ENCODE data around the gene ISG20L2.

The ISG20L2 gene

DNA sequence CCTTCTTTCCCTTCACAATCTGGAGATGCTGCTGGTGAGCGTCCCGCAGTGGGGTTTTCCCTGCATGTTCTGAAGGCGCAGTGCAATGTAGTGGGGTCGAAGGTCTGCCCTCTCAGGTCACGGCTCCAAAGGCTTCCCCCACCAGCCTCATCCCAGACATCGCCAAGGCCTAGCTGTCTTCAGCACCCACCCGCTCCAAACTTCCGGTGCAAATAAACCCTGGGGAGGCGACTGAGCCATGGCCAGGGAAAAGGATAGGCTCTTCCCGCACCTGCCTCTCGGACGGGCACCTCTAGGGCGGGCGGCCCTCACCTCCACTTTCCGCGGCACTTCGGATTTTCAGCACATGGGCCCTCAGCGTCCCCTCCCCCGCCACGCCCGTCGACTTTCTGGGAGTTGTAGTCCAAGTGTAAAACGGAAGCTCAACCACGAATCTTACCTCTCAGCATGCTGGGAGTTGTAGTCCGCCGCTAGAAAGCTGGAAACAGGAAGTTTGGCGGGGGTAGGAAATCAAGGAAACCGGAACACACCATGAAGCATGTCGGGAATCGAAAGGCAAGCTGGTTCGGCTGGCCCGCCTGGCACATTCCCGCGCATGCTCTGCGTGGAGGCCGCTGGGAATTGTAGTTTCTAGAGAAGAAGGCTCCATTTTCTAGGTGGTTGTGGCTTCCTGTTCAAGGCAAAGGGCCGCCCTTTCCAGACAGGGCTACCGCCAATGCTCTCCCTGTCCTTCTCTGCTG, 12.3 kb upstream of the ISG20L2 start, which contains the start of gene MRPL24:
Gene MRPL24 (minus strand): TSS at position 348 of the 740 bp plus-strand sequence. CDS start 2,384 bp downstream, outside the sequence.
- peak; percentile 96 for DNase-seq (ENCODE audit: low spot score)

DNA sequence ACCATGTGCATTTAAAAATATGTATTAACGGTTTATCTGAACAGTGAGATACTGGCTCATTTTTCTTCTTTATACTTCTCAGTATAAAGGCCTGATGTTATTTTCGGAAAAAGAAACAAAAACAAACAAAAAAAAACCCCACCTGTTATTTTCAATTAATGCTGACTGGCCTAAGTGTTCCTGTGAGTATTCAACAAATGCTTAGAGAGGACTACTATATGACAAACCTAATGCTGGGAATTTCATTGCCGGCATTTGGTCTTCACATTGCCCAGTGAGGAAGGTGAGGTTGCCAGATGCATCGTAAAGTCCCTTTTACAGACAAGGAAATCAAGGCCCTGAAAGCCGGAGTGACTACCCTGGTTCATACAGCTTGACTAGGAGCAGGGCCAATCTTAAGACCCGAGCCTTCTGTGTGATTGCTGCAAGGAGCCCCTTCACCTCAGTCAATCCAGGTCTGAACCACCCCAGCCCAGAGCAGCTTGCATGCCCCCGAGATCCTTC, 11.7 kb upstream of the ISG20L2 start:
- DNase-seq (ENCODE audit: low spot score), result no peak

DNA sequence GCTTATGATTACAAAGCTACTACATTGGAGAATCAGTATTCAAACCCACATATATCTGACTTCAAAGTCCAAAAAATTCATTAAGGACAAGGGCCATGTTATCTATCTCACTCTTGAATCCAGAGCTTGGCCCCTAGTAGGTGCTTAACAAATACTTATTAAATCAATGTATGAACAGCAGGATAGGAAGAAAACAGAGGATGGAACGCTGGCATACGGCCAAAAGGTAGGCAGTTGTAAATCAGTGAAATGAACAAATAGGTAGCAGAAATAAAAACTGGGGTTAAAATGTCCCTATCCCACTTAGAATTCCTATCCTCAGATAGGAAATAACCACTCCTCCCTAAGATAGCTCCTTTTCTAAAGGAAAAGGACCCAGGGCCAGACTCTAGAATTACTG, 10.3 kb upstream of the ISG20L2 start:
- DNase-seq (ENCODE audit: low spot score), result no peak

DNA sequence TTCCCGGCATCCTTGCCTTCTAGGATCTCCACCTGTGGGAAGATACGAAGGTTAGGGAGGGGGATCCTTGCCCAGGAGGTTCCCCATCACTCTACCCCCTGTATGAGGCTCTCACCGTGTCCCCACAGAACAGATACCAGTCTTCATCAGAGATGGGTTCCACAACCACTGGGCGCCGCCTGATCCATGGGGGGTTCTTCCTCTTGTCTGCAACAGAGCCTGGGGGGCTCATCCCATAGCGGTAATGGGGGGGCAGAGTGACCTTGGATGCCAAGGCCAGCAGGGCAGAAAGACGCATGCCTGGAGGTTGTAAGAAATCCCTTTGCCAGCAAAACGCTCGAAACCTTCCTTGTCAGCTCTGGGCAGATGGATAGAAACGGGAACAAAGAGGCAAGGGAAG, 9.8 kb upstream of the ISG20L2 start:
- no peak for DNase-seq (ENCODE audit: low spot score)

DNA sequence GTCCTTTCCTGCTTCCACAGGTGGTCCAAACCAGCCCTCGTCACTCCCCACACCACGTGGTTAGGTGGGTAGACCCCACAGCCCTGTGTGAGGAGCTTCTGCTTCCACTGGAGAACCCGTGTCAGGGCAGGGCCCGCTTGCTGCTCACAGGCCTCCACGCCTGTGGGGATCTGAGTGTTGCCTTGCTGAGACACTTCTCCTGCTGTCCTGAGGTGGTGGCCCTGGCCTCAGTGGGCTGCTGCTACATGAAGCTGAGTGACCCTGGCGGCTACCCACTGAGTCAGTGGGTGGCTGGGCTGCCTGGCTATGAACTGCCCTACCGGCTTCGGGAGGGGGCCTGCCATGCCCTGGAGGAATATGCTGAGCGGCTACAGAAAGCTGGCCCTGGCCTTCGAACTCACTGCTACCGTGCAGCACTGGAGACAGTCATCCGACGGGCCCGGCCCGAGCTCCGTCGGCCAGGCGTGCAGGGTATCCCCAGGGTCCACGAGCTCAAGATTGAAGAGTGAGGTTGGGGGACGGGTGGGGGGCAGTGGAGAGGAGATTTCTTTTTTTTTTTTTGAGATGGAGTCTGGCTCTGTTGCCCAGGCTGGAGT, 5.5 kb upstream of the ISG20L2 start:
- DNase-seq (ENCODE audit: low spot score), result no peak

DNA sequence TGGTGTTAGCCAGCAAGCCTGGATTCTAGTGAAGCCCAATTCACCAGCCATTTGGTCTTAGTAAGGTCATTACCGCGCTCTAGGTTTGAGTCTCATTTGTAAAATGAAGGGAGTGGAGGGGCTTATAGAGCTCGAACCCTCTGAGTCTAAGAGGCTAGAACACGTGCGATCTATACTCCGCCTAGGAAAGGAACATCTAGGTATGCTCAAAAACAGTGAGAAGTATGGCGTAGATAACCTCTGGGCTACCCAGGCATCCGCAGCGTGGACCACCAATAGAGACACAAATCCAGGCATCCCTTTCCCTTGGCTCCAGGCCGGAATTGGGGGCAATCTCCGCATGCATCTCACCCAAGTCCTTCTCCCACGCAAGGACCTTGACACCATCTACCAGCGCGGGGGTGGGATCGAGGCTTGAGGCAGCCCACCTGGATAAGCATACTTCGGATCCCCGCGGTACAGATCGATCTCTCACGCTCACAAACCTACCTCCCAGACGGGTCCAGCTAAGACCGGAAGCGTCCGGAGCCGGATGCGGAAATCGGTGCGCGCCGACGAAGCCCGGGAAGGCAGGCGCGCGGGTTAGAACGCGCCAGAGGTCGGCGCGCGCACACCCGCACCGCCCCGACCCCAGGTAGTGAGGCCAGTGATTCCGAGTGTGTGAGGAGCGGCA, 504 bp downstream of the ISG20L2 start, which contains the start of gene METTL25B:
Gene METTL25B (plus strand): TSS at position 544 of the 673 bp plus-strand sequence. CDS start 636 bp downstream, outside the sequence.
- DNase-seq (ENCODE audit: low spot score), result peak; percentile 89

DNA sequence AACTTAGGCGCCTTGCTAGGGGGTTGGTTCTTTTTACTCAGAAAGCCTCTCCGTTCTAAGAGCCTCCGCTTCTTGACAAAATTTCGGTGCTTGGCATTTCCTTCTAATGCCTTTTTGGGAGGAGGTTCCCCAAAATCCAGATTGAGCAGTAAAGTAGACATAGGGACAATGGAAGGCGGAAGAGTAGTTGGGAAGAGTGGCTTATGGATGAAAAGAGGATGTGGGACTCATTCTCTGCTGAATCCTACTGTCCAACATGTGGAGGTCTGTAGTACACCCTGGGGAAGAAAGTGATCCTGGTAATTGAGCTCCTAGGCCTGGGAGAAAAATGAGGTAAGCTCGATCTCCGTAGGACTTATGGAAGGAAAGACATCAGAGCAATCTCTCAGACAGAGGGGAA, 1.1 kb downstream of the ISG20L2 start:
- DNase-seq (ENCODE audit: low spot score), result no peak

DNA sequence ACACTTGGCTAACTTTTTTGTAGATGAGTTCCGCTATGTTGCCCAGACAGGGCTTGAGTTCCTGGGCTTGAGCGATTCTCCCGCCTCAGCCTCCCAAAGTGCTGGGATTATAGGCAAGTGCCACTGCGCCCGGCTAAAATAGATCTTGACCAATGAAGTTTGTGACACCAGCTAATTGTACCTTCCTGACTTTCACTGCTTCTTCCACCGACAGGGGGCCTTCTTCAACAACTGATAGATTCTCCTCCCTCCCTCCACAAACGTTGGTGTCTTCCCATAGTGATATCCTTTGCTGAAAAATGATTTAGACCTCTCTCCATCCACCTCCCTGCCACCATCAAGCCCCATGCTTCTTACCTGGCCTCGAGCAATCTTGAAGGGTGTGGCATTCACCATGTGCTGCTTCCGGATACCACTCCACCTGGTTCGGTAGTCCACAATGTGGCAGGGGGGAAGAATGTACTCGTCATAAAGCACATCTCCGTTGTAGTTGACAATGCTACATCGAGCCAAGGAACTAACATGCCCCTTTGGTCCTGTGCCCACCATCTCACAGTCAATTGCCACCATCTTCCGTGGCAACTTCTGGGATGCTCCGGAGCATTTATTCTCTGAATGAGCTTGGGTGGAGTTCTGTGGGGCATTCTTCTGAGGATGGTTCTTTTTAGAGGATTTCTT, 1.9 kb downstream of the ISG20L2 start:
- peak; percentile 70 for DNase-seq (ENCODE audit: low spot score)

DNA sequence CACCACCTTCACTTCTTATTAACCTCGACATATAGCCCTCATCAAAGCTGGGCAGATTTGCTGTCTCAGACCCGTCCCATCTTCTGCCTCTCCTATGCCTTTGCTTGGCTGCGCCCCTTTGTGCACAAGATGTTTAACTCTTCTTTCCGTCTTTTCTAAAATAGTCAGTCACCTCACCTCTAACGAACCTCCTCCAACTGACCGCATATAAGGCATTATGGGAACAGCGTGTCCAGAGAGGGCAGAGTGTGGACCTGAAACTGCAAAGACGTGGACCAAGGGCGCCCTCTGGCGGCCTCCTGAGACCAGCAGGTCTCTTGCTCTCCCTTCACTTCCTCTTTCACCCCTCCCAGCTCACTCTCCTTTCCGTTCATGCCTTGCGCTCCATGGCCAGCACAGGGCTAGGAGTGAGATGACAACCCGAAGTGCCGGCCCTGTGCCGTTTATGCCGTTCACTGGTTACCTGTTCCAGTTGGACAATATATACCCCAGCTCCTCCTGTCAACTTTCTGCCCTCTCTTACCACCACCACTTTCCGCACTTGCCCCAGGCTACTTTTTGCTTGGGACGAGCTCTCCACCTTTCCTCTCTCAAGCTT, 2.8 kb downstream of the ISG20L2 start:
- DNase-seq (ENCODE audit: low spot score), result peak; percentile 86

DNA sequence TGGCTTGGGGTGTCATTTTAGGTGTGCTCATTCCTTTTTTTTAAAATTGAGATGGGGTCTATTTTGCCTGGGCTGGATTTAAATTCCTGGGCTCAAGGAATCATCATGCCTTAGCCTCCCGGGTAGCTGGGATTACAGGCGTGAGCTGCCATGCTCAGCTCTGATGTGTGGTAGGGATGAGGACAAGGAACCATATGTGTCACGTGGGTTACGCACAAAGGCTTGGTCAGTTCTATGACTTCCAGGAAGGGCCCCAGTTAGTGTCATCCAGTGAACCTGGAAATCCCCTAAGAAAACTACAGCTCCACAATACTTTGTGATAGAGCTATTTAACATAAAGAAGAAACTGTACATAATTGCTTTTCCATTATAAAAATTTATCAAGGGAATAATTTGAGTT, 7.0 kb downstream of the ISG20L2 start:
- DNase-seq (ENCODE audit: low spot score), result no peak

DNA sequence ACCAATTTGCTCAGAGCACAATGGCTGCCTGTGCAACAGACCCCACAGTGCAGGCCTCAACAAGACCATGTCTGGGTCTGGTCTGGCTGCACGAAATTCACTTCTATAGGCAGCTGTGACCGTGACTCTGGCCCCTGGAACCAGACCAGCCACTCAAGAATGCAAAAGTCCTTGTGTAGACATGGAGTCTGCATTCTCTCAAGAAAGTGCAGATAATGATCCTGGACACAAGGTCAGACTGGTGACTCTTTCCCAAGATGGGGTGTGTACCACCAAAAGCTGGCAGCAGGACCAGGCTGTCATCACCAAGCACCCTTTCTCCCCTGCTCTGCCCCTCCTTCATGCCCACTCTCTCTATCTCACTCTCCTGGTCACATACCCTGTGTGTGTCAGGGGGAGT, 7.4 kb downstream of the ISG20L2 start:
- DNase-seq (ENCODE audit: low spot score), result no peak

DNA sequence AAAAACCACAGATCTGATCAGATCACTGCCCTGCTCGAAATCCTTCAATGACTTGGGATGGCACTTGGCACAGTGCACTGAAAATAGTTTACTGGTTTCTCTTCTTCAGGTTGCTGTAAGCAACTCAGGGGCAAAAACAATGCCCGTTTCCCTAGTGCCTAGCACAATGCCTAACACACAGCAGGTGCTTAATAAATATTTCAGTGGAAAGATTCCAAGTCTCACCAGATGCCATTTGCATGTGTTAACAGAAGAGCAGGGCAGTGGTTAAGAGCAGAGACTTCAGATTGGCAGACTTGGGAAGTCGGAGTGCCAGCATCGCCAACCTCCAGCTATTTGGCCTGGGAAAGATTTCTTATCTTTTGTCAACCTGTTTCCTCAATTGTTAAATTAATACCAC, 11.2 kb downstream of the ISG20L2 start:
- DNase-seq (ENCODE audit: low spot score), result no peak

DNA sequence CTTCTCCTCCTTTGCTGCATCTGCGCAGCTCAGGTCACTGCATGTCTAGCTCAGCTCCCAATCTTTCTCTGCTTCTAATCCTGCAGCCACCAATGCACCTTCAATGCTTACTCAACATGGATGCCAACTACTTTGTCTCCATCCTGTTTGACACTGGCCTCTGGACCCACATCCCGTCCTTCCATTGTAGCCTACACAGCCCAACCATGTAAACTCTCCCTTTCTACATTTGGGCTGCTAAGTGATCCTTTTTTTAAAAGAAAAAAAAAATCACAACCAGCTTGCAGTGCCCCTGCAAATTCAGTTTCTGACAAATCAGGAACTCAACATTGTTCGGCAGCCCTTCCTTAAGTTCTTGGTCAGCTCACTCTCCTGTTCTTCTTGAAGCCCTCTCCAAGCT, 13.7 kb downstream of the ISG20L2 start:
- DNase-seq (ENCODE audit: low spot score), result no peak

DNA sequence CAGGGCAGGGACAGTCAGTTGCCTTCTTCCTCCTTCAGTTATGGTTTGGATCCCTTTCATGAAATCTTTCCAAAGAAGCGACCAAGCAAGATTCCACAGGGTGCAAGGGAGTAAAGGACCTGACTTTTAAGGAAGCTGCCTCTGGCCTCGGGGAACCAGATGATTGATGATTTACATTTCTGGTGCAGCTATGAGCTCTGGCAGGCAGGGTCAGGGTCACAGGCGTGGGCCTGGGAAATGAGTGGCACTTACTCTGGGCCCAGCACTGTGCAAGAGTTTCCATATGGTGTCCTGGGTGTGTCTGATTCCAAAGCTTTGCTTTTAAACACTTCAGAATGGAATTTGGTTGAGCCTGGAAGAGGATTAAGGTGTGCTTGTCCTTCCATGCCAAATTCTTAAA, 15.9 kb downstream of the ISG20L2 start:
- DNase-seq (ENCODE audit: low spot score), result no peak

DNA sequence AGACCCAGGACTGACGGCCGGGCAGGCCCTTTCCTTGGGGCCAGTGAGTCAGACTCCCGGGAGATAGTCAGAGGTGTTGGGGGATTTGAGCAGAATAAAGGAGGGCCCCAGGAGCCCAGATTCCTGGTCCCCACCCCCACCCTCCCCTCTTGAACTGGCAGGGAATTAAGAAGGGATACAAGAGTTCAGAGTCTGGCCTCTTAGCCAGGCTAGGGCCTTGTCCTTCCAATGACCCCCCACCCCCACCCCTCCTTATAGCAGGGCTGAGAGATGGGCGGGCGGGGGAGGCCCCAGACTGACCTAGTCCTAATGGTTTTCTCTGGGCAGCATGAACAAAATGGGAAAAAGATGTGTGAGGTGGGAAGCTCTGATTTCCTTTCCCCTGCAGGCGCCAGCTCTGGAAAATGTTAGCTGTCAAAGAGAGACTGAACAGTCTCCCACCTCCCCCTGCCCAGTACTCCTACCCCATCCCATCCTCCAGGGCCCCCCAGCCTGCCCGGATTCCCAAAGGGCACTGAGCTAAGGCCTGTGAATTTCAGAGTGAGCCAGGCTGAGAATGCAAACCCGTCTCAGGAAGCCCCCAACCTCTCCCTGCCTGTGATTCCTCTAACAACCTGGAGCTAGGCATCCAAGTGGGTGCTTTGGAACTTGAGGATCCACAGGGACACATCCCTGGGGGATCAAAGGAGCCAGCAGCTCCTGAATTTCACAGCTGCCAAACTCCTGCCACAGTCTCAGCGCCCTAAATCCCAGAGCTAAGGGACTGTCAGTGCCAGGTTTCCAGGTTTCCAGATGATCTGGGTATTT, 17.4 kb downstream of the ISG20L2 start:
- DNase-seq (ENCODE audit: low spot score), result no peak

DNA sequence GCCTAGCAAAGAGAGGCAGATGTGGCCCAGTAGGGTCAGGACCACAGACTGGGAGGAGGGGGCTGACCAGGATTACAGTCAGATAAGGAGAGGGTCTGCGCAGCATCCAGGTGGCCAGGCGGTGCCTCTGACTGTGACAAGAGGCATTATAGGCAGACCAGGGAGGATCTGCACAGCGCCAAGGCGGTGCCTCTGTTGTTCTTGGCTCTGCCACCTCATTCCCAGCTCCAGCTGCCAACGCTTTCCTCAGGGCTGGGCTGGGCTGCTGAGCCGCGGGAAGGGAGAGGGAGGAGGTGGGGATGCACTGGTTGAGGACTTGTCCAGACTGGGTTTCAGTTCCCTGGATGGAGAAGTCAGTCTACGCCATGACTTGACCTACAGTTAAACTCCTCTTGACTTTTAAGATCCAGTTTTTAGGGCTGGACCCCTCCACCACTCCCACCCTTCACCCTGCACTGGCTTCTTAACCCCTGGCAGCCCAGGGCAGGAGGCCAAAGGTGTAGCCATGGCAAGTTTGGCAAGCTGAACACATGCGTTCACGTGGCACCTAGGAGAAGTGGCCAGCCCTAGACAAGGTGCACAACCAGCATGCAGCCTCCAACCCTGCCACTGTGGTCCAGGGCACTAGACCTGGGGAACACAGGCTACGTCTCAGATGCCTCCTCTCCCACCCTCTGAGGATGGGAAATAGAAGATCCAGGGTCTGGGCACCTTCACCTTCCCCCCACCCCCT, 18.6 kb downstream of the ISG20L2 start:
- DNase-seq (ENCODE audit: low spot score), result peak; percentile 93

DNA sequence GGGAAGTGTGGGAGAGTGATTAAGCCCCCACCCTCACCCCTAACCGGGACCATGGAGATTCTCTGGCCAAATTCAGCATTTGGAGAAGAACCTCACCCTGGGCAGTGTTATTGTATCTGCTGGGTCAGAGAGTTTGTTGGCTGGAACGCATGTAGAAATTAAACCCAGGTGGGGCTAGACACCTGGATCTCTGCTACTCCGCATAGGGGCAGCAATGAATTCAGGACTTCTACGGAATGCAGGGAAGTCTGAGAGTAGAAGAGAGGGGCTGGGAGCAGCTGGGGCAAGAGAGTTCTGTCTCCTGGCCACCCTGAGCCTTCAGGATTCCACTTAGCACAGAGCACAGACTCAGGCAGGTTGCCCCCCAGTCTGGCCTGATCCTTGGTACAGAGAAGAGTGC, 19.5 kb downstream of the ISG20L2 start:
- no peak for DNase-seq (ENCODE audit: low spot score)

DNA sequence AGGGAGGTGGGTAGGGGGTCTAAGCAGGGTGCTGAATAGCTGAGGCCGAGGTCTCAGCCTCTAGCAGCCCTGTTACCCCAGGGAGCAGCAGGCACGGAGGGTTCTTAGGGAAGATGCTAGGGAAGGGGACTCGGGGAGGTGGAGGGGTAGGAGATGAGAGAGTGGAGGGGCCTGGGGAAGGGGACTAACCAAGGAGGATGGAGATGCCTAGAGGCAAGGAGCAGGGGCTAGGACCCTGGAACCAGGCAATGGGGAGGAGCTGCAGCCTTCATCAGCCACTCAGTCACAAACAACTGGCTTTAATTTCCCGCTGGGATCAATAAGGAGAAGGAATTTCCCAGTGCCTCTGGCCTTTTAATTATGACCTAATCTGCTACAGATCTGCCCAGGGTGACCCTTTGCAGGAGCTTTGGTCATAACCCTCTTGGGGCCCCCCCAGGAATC, 20.3 kb downstream of the ISG20L2 start:
- peak; percentile 34 for DNase-seq (ENCODE audit: low spot score)

DNA sequence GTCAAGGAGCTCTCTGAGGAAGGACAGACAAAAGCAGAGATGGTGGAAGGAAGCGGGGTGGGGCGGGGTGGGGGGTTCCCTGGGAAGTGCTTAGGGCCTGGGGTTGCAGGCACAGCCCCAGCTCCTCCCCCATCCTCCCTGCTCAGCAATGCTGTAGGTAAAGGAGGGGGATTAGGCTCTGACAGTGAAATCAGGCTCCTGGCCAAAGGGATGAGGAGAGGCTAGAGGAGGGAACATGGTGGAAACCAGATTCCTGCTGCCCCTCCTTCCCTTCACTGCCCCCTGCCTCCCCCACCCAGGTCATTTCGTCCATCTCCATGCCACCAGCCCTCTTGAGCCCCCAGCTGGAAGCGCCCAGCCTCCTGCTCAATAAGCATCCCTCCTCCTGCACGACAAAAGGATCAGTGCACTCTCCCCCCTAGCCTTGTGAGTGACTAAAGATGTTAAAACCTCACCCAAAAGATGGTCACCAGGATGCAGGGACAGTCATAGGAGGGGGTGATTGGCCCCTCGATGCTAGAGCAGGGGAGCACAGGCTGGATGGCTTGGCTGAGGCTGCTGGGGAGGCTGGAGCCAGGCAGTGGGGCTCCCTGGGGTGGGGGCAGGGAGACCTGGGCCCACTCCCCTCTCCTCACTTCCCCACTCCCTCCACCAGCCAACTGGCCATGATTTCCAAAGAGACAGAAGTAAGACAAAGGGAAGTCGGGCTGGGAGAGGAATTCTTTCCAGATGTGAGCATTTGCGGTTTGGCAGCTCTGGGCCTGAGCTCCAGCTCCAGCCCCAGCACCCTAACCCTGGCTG, 20.9 kb downstream of the ISG20L2 start:
- peak; percentile 75 for DNase-seq (ENCODE audit: low spot score)
